Effector memory CD4-positive, alpha-beta T cell (primary cell): ENCODE measurements around the gene XKR8.

Source experiments
- DNase-seq, 3 donors: peaks; one replicate each; pipeline ENCODE4 v3.0.0-alpha.2; 2020
- H3K27ac ChIP-seq: 2 replicates; pipeline ENCODE4 v1.7.0; 2013; ENCODE audit warnings: mild to moderate bottlenecking, low read length, moderate library complexity; ENCODE audit not compliant: insufficient read depth, poor library complexity, severe bottlenecking
- H3K27me3 ChIP-seq: replicated peaks from 2 replicates; pipeline ENCODE4 v1.7.0; 2013; ENCODE audit warnings: mild to moderate bottlenecking, low read length; ENCODE audit not compliant: insufficient read depth, control insufficient read depth, poor library complexity, severe bottlenecking
- H3K36me3 ChIP-seq: 2 replicates; pipeline ENCODE4 v1.7.0; 2013; ENCODE audit warnings: mild to moderate bottlenecking, low read length, moderate library complexity; ENCODE audit not compliant: control insufficient read depth, insufficient read depth
- H3K4me1 ChIP-seq: 2 replicates; pipeline ENCODE4 v1.7.0; 2013; ENCODE audit warnings: low read length, mild to moderate bottlenecking; ENCODE audit not compliant: control insufficient read depth, insufficient read depth, poor library complexity, severe bottlenecking
- H3K4me3 ChIP-seq: 2 replicates; pipeline ENCODE4 v1.7.0; 2013; ENCODE audit warnings: low read length, low read depth, mild to moderate bottlenecking; ENCODE audit not compliant: insufficient read depth, poor library complexity, severe bottlenecking
- H3K9me3 ChIP-seq: 2 replicates; pipeline ENCODE4 v1.7.0; 2013; ENCODE audit warnings: mild to moderate bottlenecking, low read length, moderate library complexity; ENCODE audit not compliant: control insufficient read depth

The XKR8 gene

DNA sequence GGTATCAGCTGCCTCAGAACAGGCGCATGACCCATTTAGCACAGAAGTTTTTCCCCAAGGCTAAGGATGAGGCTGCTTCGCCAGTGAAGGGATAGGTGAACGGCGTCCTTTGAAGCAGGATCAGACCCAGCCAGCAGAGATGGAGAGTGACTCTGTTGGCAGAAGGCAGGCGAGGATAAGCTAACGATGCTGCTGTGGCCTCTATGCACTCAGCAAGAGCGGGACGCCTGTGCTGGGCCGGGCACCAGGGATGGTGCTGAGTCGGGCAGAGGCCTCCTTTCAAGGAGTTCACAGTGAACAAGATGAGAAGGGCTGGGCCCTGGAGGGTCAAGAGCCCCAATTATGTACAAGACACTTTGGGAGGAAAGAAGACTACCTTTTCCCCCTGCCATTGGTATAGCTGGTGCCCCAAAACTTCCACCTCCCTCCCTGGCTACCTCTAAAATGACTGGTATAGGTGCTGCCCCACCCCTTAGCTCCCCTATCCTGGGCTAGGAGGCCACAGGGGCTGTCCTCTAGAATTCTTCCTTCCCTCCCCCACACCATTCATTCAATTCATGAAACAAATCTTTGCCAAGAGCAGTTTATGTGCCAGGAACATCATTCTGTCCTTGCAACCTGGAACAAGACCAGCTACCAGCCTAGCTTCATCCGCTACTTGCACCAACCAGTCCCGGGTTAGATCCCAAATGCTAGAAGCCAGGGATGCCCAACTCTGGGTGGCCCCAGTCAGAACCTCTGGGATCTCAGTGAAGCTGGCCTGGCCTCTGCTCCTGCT lies 7.5 kb downstream of the XKR8 start:
- H3K9me3 ChIP-seq, result no peaks in the 10 kb centered on the region
- H3K36me3 ChIP-seq, result peaks cover 43% of the 10 kb centered on the region
- DNase-seq, result no peak
- no peak overlapping the region for H3K4me3 ChIP-seq
- H3K27ac ChIP-seq, result no peak overlapping the region
- H3K4me1 ChIP-seq, result no peaks in the 10 kb centered on the region
- no peaks in the 10 kb centered on the region for H3K27me3 ChIP-seq

DNA sequence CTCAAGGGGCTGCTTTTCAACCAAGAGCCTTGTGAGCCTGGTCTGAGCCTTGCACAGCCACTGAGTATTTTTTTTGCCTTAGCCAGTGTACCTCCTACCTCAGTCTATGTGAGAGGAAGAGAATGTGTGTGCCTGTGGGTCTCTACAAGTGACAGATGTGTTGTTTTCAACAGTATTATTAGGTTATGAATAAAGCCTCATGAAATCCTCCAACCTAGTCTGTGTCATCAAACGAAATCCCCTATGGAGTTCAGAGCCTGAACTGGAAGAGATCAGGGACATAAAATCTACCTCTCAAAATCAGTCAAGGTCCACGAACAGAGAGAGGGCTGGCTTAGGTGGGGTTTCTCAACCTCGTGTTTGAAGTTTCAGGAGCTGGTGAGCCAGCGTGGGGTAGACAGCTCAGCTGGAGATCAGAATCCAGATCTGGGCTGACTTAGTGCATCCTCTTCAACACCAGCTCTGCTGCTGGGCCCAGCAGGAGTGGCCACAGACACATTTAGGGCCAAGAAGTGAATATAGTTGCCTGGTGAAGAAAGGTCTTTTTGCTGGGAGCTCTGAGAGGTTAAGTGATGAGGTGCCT lies 8.2 kb downstream of the XKR8 start:
- DNase-seq, result no peak
- H3K36me3 ChIP-seq, result peaks cover 43% of the 10 kb centered on the region
- H3K27ac ChIP-seq, result no peak overlapping the region
- no peaks in the 10 kb centered on the region for H3K27me3 ChIP-seq
- H3K4me3 ChIP-seq, result no peak overlapping the region
- H3K4me1 ChIP-seq, result no peaks in the 10 kb centered on the region
- H3K9me3 ChIP-seq, result no peaks in the 10 kb centered on the region

DNA sequence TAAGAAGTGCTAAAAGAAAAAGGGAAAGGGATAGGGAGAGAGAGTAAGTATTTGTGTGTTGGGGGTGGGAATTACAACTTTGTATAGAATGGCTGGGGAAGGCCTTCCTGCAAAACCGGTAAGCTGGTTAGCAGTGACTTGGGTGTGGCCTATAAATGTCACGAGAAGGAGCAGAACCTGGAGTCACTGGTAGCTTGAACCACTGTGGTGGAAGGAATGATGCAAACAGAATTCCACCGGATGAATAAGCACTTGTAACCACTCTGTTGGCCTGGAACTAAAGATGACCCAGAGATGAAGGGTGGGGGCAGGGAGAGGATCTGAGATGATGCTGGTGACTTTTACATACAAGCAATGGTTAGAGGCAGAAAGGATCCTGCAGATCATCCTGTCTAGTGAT lies 8.9 kb downstream of the XKR8 start:
- Histone ChIP-seq H3K4me3 (no peak overlapping the region), H3K27me3 (no peaks in the 10 kb centered on the region), H3K27ac (no peak overlapping the region), H3K36me3 (peaks cover 43% of the 10 kb centered on the region), H3K4me1 (no peaks in the 10 kb centered on the region), H3K9me3 (no peaks in the 10 kb centered on the region)
- DNase-seq, result no peak

DNA sequence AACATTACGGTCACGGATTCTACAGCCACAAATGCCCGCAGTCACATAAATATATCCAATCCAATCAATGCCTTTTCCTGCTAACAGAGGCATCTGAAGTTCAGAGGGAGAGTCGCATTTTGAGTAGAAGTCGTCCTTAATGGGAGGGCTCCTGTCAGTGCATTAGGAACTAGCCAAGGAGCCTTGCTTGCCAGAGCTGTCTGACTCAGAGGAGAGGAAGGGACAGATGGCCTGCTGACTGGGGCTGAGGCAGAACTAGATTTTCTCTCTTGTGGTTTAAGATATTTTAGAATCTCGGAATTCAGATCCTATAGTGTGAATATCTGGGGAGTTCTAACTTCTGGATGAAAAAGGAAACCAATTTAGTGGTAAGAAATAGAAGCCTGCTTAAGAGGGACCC lies 10.6 kb downstream of the XKR8 start:
- no peaks in the 10 kb centered on the region for H3K9me3 ChIP-seq
- no peaks in the 10 kb centered on the region for H3K4me1 ChIP-seq
- DNase-seq, result no peak
- no peak overlapping the region for H3K4me3 ChIP-seq
- H3K27ac ChIP-seq, result no peak overlapping the region
- no peaks in the 10 kb centered on the region for H3K27me3 ChIP-seq
- peaks cover 35% of the 10 kb centered on the region for H3K36me3 ChIP-seq

DNA sequence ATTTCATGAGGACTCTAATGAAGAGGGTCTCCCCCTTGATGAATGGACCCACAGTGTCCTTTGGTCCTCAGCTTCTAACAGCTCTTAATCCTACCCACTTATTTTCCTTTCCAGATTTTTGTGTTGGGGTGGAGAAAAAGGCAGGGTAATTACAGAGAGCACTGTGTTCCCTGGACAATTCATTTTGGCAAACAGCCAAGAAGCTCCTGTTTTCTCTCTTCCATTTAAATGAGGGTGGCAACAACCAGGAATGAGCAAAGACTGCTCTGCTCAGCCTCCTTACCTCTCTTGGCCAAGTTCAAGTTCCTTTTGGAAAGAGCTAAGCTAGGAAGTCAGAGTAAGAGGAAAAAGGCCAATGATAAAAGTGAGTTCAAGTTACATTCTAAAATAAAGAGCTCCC lies 11.9 kb downstream of the XKR8 start:
- peaks cover 22% of the 10 kb centered on the region for H3K36me3 ChIP-seq
- H3K27me3 ChIP-seq, result no peaks in the 10 kb centered on the region
- no peak overlapping the region for H3K4me3 ChIP-seq
- DNase-seq, result no peak
- no peaks in the 10 kb centered on the region for H3K4me1 ChIP-seq
- H3K27ac ChIP-seq, result no peak overlapping the region
- H3K9me3 ChIP-seq, result no peaks in the 10 kb centered on the region

DNA sequence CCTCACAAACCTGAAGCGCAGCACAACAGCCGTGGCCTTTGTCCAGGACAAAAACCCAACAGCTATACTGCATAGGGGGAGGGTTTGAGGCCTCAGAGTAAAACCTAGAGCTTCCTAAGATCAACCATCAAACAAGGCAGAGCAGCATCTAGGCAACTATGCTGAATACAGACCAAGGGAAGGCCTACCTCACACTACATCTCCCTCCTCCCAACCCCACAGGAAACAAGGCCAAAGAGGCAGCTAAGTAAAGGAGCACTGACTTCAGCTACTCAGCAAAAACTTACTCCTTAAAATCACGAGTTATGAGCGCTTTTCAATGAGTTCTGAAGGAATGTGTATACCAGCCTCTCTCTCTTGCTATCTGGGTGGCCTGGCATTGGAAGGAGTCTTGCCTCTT lies 12.4 kb downstream of the XKR8 start:
- H3K4me3 ChIP-seq, result no peak overlapping the region
- DNase-seq, result no peak
- no peaks in the 10 kb centered on the region for H3K4me1 ChIP-seq
- no peak overlapping the region for H3K27ac ChIP-seq
- H3K9me3 ChIP-seq, result no peaks in the 10 kb centered on the region
- H3K36me3 ChIP-seq, result peaks cover 18% of the 10 kb centered on the region
- H3K27me3 ChIP-seq, result no peaks in the 10 kb centered on the region

DNA sequence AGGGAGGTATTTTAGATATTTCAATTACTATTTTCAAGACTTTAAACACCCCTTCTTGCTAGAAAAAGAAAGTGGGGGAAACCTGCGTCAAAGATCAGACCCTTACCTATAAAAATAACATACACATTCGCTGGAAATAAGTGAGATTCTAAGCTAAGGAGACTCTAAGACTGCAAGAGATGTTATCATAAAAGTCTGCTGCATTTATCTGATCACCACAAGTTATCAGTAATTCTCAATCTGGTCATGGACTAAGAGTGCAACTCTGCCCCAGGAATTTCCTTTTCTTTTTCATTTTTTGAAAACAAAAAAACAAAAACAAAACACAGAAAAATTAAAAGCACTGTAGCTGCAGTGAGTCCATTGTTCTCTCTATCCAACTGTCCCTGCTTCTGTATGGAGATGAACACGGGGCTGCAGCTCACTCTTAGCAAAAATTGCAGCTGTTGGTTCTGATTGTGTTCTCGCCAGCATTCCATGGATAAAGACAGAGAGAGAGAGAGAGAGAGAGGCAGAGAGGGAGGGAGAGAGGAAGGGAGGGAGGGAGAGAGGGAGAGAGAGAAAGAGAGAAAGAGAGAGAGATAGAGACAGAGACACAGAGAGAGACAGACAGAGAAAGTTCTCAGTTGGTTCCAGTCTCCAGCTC lies 14.1 kb downstream of the XKR8 start:
- Histone ChIP-seq H3K4me3 (no peak overlapping the region), H3K27me3 (no peaks in the 10 kb centered on the region), H3K27ac (no peak overlapping the region), H3K9me3 (no peaks in the 10 kb centered on the region), H3K36me3 (peaks cover 9% of the 10 kb centered on the region), H3K4me1 (no peaks in the 10 kb centered on the region)
- DNase-seq, result no peak

DNA sequence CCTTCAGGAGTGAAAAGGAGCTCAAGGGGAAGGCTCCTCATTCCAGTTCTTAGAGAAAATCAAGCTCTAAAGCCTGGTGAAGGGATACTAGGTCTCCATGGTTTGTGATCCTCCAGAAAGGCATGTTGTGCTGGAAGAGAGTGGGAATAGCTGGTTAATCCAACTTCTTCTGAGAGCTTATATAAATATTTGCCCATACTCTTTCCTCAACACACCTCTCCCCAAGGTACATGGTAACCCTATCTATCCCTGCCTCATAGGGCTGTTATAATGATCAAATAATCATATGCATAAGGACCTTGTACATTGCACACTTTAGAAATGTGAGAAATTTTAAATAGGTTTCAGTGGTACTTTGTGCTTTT lies 14.6 kb downstream of the XKR8 start:
- Histone ChIP-seq H3K4me1 (no peaks in the 10 kb centered on the region), H3K27me3 (no peaks in the 10 kb centered on the region), H3K4me3 (no peak overlapping the region), H3K27ac (no peak overlapping the region), H3K36me3 (peaks cover 9% of the 10 kb centered on the region), H3K9me3 (no peaks in the 10 kb centered on the region)
- no peak for DNase-seq

DNA sequence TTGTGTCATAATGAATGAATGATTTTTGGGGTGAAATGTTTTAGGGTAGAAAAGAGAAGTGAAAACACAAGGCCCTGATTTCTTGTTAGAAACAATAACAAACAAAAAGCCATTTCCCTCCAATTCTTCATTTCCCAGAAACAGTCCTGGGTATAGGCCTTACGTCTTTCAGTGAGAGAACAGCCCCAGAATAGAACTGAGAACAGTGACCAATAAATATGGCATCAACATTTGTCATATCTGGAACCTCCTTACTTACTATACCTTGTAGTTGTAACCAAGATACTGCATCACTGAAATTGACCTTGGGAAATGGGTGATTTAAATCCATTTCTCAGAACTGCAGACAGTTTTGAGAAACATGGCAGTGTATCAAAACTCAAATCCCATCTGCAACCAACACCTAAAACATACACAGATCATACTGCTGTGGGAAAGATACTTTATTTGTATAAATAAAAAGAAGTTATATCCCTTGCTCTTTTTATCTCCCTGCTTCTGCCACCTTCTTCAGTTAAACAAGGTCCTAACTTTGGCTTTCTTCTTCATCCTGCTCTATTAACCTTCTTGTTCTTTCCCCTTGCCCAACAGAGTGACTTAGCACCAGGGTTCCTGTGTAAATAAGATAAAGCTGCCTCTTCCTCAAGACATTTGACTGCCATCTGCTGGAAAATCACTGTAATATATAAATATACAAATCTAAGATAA lies 19.5 kb downstream of the XKR8 start:
- Histone ChIP-seq H3K9me3 (no peaks in the 10 kb centered on the region), H3K4me3 (no peak overlapping the region), H3K27ac (no peak overlapping the region), H3K4me1 (no peaks in the 10 kb centered on the region), H3K36me3 (no peaks in the 10 kb centered on the region), H3K27me3 (no peaks in the 10 kb centered on the region)
- DNase-seq, result no peak

DNA sequence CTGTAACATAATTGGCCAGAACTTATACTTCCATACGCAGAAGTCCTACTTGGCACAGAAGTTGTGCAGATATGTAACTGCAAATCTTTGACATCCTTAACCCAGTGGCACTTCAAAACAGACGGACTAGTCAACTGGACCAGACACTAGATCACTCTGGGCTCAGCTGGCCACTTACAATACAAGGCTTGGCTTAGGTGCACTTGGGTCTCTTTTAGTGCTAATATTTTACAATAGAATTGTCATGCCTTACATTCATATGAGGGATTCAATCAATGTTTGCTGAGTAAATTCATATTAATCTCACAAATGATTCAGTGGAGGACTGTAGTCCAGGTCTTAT lies 20.1 kb downstream of the XKR8 start:
- H3K27me3 ChIP-seq, result no peaks in the 10 kb centered on the region
- no peaks in the 10 kb centered on the region for H3K36me3 ChIP-seq
- no peaks in the 10 kb centered on the region for H3K9me3 ChIP-seq
- H3K27ac ChIP-seq, result no peak overlapping the region
- H3K4me3 ChIP-seq, result no peak overlapping the region
- DNase-seq, result no peak
- H3K4me1 ChIP-seq, result no peaks in the 10 kb centered on the region
